Stimulated activated CD8-positive, alpha-beta memory T cell treated with anti-CD3 and anti-CD28 coated beads, Interleukin-15, amount 100 ng/mL, for 4 hours (primary cell): Measurements from ENCODE around the gene TFDP2.
"Not testable (repeated sequence)": the region's sequence is repeated elsewhere in the genome, so short reads cannot be mapped to it uniquely, and the experiment has no call there.

Source experiments
- DNase-seq, 2 donors: peaks; one replicate each; pipeline ENCODE4 v3.0.0-alpha.2; 2020; ENCODE audit warnings: low read depth in 2 of 2

The TFDP2 gene, protein sequence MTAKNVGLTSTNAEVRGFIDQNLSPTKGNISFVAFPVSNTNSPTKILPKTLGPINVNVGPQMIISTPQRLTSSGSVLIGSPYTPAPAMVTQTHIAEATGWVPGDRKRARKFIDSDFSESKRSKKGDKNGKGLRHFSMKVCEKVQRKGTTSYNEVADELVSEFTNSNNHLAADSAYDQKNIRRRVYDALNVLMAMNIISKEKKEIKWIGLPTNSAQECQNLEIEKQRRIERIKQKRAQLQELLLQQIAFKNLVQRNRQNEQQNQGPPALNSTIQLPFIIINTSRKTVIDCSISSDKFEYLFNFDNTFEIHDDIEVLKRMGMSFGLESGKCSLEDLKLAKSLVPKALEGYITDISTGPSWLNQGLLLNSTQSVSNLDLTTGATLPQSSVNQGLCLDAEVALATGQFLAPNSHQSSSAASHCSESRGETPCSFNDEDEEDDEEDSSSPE

GRCh38 chr3:142148792-142149672 lies at the start of gene TFDP2:
TSS of gene TFDP2 (minus strand) at chr3:142149544. CDS start at chr3:142101749, 47,795 bp downstream.
- peak; percentile 60 to 61 for DNase-seq

DNA sequence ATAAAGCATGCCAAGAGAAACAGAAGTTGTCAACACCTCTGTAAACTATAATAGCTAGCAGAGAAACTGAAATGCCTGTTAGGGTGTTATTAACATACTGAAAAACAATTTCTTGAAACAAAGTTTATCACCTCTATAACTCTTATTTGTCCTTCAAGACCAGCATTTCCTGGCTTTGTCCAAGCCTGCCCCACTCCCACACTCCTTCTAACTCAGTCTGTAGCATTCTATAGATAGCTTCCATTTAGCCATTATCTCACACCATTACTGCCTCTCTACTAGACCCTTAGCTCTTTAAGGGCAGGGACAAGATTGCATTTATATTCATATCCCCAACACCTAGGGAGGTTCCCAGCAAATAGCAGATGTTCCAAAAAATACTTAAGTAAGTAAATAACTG lies 39.5 kb upstream of the TFDP2 start:
- DNase-seq = no peak

GRCh38 chr3:142180761-142181362 lies 31.5 kb upstream of the TFDP2 start:
- no peak for DNase-seq

- DNase-seq = no peak
Observed at GRCh38 chr3:142175478-142175877, 26.1 kb upstream of the TFDP2 start.

DNA sequence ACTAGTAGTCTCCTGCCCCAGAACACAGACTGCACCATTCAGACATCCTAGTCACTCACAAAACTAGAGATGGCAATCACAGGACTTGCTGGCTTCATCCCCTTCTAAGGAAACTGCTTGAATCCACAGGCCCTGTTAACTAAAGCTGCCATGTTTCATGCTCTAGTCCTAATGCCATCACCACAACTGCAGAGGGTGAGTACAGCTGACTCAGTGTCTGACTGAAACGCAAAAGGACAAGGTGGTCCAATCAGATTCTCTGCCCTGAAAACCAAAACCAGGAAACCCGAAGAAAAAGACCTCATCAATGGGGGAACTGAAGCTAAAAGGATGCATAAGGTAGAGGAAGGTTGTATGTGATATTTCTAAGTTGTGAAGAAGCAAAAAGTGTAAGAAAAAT lies 25.2 kb upstream of the TFDP2 start:
- no peak for DNase-seq

GRCh38 chr3:142168514-142168913 lies 19.2 kb upstream of the TFDP2 start:
- no peak for DNase-seq

DNA sequence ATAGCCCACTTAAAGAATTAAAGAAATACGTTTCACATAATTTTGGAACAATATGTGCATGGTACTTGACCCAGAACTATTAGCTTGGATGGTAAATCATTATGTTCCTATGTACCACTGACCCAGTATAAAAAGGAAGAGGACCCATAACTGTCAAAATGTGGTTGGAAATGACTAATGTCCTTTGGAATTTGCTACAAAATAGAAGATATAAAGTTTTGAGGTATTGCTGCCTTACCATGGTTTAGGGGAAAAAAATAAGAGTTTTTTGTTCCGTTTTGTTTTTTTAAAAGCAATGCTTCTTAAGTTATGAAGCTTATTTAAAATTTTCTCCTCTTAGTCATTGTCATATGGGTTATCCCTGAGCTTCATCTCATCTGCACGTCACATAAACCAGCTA lies 15.8 kb upstream of the TFDP2 start:
- no peak for DNase-seq

DNA sequence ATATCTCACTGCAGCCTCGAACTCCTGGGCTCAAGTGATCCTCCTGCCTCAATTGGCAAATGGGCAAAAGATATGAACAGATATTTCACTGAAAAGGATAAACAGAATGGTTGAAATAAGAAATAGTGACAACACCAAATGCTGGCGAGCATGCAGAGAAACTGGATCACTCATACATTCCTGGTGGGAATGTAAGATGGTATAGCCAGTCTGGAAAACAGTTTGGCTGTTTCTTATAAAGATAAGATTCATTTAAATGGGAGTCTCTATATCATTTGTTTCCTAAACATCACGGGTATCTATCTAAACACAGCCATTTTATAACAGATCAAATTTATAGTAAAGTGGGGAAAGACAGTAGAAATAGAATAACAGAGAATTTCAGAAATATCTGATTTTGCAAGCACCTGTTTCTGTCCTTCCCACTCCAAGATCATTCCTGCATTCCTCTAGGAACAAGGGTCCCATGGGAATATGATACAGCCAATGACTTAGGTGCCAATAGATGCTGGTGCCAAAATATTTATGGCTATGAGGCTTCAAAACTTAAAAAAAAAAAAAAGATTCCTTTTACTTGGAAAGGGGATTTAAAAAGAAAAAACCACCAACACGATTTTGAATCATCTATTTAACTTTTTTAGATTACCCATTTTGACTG lies 9.9 kb upstream of the TFDP2 start:
- DNase-seq = no peak

- no peak for DNase-seq
Observed at GRCh38 chr3:142154186-142154585, 4.8 kb upstream of the TFDP2 start.

GRCh38 chr3:142152384-142152783 lies 3.0 kb upstream of the TFDP2 start:
- no peak for DNase-seq

DNA sequence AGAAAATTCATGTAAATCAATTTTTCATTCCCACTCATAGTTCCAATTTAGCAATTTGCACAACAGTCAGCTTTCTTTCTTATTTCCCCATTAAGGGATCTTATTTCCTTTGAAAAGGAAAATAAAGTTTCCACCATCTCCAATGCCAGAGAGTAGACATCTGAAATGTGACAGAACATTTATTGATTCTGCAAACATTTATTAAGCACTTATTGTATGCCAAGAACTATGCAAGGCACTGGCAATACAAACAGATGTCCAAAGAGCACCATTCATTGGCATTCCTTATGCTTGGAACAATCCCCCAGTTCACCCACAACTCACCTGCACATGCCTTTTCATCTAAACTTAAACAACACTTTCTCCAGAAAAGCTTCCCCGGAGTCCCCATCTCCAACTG lies 2.5 kb upstream of the TFDP2 start:
- no peak for DNase-seq

GRCh38 chr3:142151240-142151639 lies 1.9 kb upstream of the TFDP2 start:
- DNase-seq = no peak

GRCh38 chr3:142150271-142150670 lies 927 bp upstream of the TFDP2 start:
- DNase-seq = no peak

- no peak for DNase-seq
Observed at GRCh38 chr3:142149673-142149992, 289 bp upstream of the TFDP2 start.

GRCh38 chr3:142148044-142148791 lies 1.1 kb downstream of the TFDP2 start:
- DNase-seq = no peak

DNA sequence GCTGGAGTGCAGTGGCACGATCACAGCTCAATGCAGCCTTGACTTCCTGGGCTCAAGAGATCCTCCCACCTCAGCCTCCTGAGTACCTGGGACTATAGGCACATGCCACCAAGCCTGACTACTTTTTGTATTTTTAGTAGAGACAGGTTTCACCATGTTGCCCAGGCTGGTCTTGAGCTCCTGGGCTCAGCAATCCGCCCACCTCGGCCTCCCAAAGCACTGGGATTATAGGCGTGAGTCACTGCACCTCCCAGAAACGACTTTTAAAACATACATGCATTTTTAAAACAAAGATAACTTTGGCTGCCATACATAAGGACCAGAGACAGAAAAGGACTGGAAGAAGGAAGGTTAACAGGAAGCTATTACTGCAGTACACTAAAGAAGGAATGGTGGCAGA lies 4.8 kb downstream of the TFDP2 start:
- not testable (repeated sequence) for DNase-seq

DNA sequence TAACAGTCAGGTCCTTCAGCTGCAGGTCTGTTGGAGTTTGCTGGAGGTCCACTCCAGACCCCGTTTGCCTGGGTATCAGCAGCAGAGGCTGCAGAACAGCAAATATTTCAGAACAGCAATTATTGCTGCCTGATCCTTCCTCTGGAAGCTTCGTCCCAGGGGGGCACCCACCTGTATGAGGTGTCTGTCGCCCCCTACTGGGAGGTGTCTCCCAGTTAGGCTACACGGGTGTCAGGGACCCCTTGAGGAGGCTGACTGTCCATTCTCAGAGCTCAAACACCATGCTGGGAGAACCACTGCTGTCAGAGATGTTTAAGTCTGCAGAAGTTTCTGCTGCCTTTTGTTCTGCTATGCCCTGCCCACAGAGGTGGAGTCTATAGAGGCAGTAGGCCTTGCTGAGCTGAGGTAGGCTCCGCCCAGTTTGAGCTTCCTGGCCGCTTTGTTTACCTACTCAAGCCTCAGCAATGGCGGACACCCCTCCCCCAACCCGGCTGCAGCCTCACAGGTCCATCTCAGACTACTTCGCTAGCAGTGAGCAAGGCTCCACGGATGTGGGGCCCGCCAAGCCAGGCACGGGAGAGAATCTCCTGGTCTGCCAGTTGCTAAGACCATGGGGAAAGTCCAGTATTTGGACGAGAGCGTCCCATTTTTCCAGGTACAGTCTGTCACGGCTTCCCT lies 8.6 kb downstream of the TFDP2 start:
- DNase-seq = not testable (repeated sequence)

GRCh38 chr3:142137089-142137488 lies 12.3 kb downstream of the TFDP2 start:
- not testable (repeated sequence) for DNase-seq

- no peak for DNase-seq
Observed at GRCh38 chr3:142134799-142135325, 14.5 kb downstream of the TFDP2 start.

DNA sequence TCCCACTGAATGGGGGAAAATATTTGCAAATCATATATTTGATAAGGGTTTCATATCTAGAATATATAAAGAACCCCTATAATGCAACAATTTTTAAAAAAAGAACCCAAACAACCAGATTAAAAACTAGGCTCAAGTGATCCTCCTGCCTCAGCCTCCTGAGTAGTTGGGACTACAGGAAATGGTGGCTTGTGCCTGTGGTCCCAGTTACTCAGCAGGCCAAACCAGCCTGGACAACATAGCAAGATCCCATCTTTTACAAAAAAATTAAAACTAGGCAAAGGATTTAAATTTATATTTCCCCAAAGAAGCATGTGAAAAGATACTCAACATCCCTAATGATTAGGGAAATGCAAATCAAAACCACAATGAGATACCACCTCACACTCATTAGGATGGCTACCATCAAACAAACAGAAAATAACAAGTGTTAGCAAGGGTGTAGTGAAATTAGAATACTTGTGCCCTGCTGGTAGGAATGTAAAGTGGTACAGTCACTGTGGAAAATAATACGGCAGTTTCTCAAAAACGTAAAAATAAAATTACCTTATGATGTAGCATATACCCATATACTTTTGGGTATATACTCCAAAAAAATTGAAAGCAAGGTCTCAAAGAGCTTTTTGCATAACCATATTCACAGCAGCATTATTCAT lies 19.7 kb downstream of the TFDP2 start:
- DNase-seq = no peak
